ENCODE measurements around the gene RNF32. TPM values are rescaled to one million over a fixed set of nuclear protein-coding genes. Genes with fewer than 3 reads are reported as not detected.
"Not testable (repeated sequence)": the region's sequence is repeated elsewhere in the genome, so short reads cannot be mapped to it uniquely, and the experiment has no call there.

RNF32 gene
- total RNA-seq, 1 donor from 2014 or later = 1.8 TPM

DNA sequence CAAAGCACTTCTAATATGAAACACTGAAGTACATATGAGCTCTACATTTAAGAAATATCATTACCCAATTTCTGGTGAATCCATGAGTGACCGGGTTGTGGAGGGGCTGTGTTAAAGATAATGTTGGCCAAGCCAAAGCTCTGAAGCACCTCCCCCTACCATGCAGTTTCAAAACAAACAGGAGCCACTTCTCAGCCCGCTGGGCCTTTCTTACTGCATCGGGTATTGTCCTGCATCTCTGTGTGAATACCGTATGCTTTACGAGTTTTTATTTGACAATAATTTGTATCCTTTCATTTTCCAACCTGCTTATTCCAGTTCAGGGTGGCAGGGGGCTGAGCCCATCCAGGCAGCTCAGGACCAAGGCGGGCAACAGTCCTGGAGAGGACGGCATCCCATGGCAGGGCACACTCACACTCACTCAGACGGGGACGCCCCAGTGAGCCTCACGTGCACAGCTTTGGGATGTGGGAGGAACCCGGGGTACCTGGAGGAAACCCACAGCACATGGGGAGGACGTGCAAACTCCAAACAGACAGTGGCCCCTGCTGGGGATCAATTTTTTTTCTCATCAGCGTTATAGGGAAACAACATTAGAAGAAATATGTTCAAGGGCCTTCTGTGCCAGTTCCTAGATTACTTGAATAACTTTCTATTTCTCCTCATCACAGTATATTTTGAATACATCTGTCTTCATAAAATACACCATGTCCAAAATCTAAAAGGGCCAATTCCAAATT, 1.9 kb downstream of the RNF32 start:
- DNase-seq (ENCODE audit: low spot score) = no peak

- not testable (repeated sequence) for DNase-seq (ENCODE audit: low spot score)
Measured at GRCh38 chr7:156647330-156647729, 6.8 kb downstream of the RNF32 start.

DNA sequence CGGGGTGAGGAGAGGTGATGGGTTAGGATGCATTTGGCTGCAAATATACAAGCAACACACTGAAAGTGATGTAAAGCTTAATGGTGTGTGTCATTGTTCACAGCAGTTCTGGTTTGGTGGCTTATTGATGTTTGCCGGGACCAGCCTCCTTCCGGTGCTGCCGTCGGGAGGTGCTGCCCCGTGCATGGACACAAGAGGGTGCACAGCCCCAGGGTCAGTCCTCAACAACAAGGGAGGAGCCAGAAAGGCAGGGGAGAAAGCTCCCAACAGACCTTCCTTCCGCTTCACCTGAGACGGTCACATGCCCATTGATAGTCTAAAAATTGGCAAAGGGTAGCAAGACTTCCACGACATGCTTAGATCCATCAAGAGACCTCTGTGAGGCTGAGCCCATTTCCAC, 9.5 kb downstream of the RNF32 start:
- no peak for DNase-seq (ENCODE audit: low spot score)

GRCh38 chr7:156651474-156651873, 10.9 kb downstream of the RNF32 start:
- DNase-seq (ENCODE audit: low spot score) = no peak

GRCh38 chr7:156652886-156653568, 12.5 kb downstream of the RNF32 start:
- no peak for DNase-seq (ENCODE audit: low spot score)

DNA sequence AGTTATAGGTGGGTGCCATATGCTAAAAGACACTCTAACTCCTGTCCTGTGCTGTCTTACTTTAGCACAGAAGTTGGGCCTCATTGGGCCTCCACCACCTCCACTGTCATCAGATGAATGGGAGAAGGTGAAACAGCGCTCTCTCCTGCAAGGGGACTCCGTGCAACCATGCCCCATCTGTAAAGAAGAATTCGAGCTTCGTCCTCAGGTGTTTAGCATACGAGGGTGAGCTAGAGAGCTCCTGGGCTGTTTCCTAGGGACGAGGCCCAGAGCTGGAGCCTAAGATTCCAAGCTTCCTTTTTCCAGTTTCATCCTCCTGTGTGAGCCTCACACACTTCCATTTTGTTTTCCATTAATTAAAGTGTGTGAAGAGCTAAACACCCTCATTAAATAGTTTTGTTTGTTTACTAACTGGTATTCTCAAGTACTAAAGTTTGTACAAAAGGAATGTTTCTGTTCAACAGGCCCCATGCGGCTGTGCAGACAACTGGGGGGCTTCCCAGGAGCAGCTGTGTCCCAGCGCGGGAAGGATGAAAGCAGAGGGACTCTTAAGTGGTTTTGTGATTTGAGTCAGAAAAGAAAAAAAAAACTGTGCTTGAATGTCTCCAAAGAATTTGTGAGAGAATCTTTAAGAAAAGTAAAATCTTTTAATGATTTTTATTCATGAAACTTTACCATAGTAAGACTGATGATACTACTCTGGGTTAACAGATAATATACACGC, 14.1 kb downstream of the RNF32 start:
- no peak for DNase-seq (ENCODE audit: low spot score)

DNA sequence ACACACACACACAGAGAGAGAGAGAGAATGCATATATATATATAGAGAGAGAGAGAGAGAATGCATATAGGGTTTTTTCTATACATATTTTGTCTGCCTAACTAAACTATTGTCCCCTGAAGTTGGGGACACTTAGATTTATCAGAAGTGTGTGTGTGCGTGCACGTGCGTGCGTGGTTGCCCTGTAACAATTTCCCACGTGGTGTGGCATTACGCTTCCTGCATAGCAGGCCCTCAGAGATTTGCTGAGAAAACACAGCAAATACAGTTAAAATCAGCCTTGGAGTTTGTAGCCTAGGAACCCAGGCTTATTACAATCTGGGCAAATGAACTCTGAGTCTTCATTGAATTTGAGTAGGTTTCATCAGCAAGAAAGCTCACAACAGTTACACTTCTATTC, 14.7 kb downstream of the RNF32 start:
- no peak for DNase-seq (ENCODE audit: low spot score)

- no peak for DNase-seq (ENCODE audit: low spot score)
Measured at GRCh38 chr7:156655983-156656382, 15.4 kb downstream of the RNF32 start.

DNA sequence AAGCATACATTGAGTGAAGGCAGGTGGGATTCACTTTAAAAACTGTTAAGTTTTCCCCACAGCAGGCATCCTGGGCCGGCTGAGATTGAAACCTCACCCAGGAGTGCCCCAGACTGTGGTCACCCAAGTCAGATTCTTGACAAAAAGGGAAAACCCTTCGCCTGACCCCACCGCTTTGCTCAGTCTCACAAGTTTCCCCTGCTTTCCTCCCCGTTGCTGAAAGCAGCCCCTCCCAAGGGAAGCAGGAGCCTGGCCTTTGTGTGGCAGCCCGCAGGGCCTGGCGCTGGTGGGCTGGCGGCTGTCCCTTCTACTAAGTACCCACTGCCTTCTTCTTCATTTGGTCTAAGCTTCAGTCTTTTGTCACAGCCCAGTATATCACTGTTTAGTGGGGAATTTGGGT, 16.0 kb downstream of the RNF32 start:
- DNase-seq (ENCODE audit: low spot score) = no peak

DNA sequence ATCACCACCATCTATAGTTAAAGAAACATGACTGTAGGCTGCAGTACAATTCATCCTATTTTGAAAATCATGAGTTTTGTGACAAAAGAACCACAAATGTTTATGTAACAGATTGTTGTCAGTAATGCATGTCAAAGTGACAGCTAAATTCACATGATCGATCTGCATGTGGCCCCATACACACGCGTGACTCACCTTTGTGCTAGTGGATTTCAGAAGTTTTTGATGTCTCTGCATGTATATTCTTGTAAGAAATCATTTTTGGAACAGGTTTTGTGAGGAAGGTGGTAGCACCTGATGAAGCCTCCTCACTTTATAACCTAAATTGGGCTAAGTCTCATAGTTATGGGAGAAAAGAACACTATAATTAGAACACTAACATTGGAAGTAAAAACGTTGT, 17.1 kb downstream of the RNF32 start:
- DNase-seq (ENCODE audit: low spot score) = no peak

- no peak for DNase-seq (ENCODE audit: low spot score)
Measured at GRCh38 chr7:156659203-156659602, 18.6 kb downstream of the RNF32 start.

- DNase-seq (ENCODE audit: low spot score) = no peak
Measured at GRCh38 chr7:156659961-156660360, 19.4 kb downstream of the RNF32 start.

DNA sequence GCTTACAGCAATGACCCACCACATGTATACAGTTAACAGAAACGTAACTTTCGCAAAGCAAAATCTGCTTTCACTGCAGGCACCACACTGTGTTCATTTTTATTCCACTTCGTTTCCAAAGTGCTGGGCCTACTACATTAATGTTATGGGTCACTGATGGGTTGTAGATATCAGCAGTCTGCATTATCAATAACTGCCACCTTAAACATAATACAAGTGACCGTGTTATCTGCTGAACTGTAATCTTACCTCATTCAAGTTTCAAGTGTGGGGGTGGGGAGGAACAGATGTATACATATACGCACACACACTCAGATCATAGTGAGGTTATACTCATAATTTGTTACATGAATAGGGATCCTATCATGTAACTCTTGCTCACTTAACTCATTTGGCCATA, 21.1 kb downstream of the RNF32 start:
- DNase-seq (ENCODE audit: low spot score) = no peak

DNA sequence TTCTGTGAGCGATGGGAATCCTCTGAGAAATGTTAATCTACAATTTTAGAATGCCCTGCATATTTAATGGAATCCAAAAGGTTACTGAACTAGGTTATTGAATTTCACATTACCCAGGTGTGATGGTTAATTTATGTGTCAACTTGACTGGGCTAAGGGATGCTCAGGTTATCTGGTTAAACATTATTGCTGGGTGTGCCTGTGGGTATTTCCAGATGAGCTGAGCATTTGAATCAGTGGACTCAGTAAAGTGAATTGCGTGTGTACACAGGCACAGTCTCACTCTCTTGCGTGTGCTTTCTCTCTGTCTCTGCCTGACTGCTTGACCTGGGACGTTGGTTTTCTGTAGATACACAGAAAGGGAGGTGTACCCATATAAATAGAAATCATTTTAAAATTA, 21.7 kb downstream of the RNF32 start:
- no peak for DNase-seq (ENCODE audit: low spot score)

DNA sequence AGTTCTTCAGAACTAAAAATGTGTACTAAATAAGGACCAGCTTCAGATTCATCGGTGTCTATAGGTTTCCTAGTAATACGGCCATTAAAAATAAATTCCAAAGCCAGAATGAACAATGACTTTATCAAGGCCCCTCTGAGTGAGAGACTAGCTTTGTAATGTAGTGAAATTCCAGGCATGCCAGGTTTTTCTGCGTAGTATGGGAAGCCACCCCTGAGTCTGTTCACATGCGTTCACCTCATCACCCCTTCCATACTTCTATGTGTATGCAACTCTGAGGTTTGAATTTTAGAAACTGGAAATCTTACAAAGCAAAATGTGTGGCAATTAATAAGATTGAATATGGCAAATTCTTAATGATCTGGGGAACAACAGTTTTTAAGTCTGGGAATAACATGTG, 24.5 kb downstream of the RNF32 start:
- no peak for DNase-seq (ENCODE audit: low spot score)

- DNase-seq (ENCODE audit: low spot score) = no peak
Measured at GRCh38 chr7:156666368-156667109, 26.0 kb downstream of the RNF32 start.

- no peak for DNase-seq (ENCODE audit: low spot score)
Measured at GRCh38 chr7:156667110-156667426, 26.5 kb downstream of the RNF32 start.

DNA sequence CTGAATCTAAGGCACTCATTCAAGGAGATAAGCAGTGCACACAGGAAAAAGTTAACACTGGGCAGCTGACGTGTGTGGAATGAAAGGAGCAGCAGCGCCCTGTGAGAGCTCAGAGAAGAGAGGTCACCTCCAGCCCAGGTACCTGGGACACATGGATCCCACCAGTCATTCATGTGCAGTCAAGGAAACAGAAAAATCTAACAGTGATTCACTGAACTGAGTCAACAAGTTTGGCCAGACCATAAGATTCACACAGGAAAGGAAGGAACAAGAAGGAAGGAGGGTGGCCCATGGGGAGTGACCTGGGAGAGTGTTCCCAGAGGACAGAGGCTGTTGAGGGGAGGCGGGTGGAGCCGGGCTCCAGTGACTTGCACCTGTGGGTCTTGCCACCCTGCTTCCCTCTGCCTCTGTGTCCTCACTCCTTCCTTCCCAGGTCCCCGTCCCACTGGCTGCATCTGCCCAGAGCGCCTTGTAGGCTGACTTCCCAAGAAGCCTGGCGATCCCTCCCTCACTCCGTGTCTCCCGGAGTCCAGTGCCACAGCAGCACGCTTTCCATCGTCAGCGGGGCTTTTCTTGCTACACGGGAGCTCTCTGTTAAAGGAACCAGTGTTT, 27.7 kb downstream of the RNF32 start:
- no peak for DNase-seq (ENCODE audit: low spot score)

GRCh38 chr7:156669035-156669828, 28.7 kb downstream of the RNF32 start:
- DNase-seq (ENCODE audit: low spot score) = no peak

GRCh38 chr7:156673454-156673853, 32.9 kb downstream of the RNF32 start:
- DNase-seq (ENCODE audit: low spot score) = no peak

DNA sequence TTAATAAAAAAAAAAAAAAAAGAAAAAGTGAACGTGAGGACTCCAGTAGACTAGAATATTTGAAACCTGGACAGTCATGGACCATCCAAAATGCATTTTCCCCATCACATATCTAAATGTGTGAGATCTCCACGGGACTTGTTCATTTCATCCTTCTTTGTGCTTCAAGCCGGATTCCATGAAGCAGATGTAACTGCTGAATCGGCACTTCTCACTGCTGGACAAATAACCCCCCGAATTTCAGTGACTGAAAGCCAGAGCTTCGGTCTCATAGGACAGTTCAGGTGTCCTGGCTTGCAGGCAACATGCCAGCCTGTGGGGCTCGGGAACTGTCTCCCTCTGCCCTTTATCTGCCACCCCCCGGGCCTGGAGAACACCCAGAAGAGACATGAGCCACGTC, 33.3 kb downstream of the RNF32 start:
- DNase-seq (ENCODE audit: low spot score) = no peak
